Kidney (tissue), 14 donors: ENCODE measurements around the gene EFHC2. TPM values are rescaled to one million over a fixed set of nuclear protein-coding genes. Genes with fewer than 3 reads are reported as not detected.

ENCODE experiments used
- DNase-seq, 5 donors: peaks; one replicate each; pipeline ENCODE4 v3.0.0-alpha.2; 2013 to 2020
- FAIRE-seq: peaks from 2 replicates; lab custom pipeline; 2012; peaks lifted over from hg19 to GRCh38; lab: Jason Lieb, UNC
- H3K27ac ChIP-seq, 2 donors: one replicate each; pipeline ENCODE4 v1.7.0; 2013; ENCODE audit warnings: low read depth in 2 of 2, low read length in 2 of 2, inconsistent platforms in 1 of 2
- H3K27me3 ChIP-seq: one replicate; pipeline ENCODE4 v1.7.1; 2013; ENCODE audit warnings: low read length, inconsistent platforms; ENCODE audit not compliant: control insufficient read depth, insufficient read depth
- H3K36me3 ChIP-seq, 3 donors: one replicate each; pipeline versions ENCODE4 v1.7.0 to v1.7.1; 2013; ENCODE audit warnings: low read length in 3 of 3, control low read depth in 1 of 3, inconsistent platforms in 1 of 3; ENCODE audit not compliant: insufficient read depth in 3 of 3, control insufficient read depth in 2 of 3
- H3K4me1 ChIP-seq, 3 donors: one replicate each; pipeline versions ENCODE4 v1.7.0 to v1.7.1; 2013; ENCODE audit warnings: low read length in 3 of 3, inconsistent platforms in 1 of 3, low read depth in 1 of 3; ENCODE audit not compliant: control insufficient read depth in 2 of 3, insufficient read depth in 2 of 3
- H3K4me3 ChIP-seq, 3 donors: one replicate each; pipeline versions ENCODE4 v1.7.0 to v1.8.1; 2013; ENCODE audit warnings: low read length in 3 of 3, control low read depth in 1 of 3, inconsistent platforms in 1 of 3
- H3K9ac ChIP-seq, 3 donors: one replicate each; pipeline versions ENCODE4 v1.7.0 to v1.7.1; 2013; ENCODE audit warnings: low read length in 3 of 3, control low read depth in 1 of 3, inconsistent platforms in 1 of 3
- H3K9me3 ChIP-seq, 3 donors: one replicate each; pipeline versions ENCODE4 v1.7.0 to v1.7.1; 2013; ENCODE audit warnings: low read length in 3 of 3, control low read depth in 1 of 3, inconsistent platforms in 1 of 3; ENCODE audit not compliant: control insufficient read depth in 2 of 3, insufficient read depth in 1 of 3
- CTCF ChIP-seq: IDR thresholded peaks from 3 replicates; pipeline ENCODE4 v1.5.1; 2012; ENCODE audit warnings: mild to moderate bottlenecking, moderate library complexity, borderline replicate concordance; ENCODE audit not compliant: insufficient read depth; ENCODE audit errors: extremely low read depth
- intact Hi-C: fragments of 100-400 bp; cut with DNase I; formaldehyde crosslinking; loops from one replicate; pipeline ENCODE4 v1.11.1; 2022
- polyA plus RNA-seq: library from polyadenylated mRNA; stranded (reverse); fragments of 350-450 nt; fragmentation: Illumina TruSeq; extraction: RNeasy Lipid Tissue Mini Kit (QIAGEN cat#74804); gene quantifications from one replicate; pipeline ENCODE4 v1.2.3, GENCODE V29; 2014; ENCODE audit warnings: low read depth, low replicate concordance; ENCODE audit not compliant: insufficient read depth
- total RNA-seq: library from RNA; stranded (reverse); fragmentation: NEBNext Ultra II Directional; extraction: Animal tissue kit (Norgen Biotek cat#: 25700); gene quantifications from one replicate; pipeline ENCODE4 v1.2.1, GENCODE V29; 2021
- donor health status: control.
- donor health status: control.
- donor health status: control.
- donor health status: control.
- donor health status: control.
- donor health status: DM: yes; HTN: yes; CAD: no.
- donor health status: Normal renal cell carcinoma (clear cell type).

The EFHC2 gene
- total and polyA plus RNA-seq, 2 donors from 2014 or later = 1.6 to 6.4 TPM

- peaks cover 3% of the 10 kb centered on the region for H3K27me3 ChIP-seq
- H3K9ac ChIP-seq = no peak overlapping the region
- intact Hi-C loops = no loop called here
- DNase-seq = no peak
- no peaks in the 10 kb centered on the region for H3K36me3 ChIP-seq
- FAIRE-seq = no peak
- H3K4me3 ChIP-seq = no peak overlapping the region
- TF ChIP-seq CTCF = no peak
- H3K9me3 ChIP-seq = no peaks in the 10 kb centered on the region
- no peak overlapping the region for H3K27ac ChIP-seq
- no peaks in the 10 kb centered on the region for H3K4me1 ChIP-seq
Observed at GRCh38 chrX:44267116-44267515, 76.4 kb downstream of the EFHC2 start.

GRCh38 chrX:44265559-44265958 lies 77.9 kb downstream of the EFHC2 start:
- Histone ChIP-seq H3K36me3 (no peaks in the 10 kb centered on the region), H3K4me1 (no peaks in the 10 kb centered on the region), H3K4me3 (no peak overlapping the region), H3K9me3 (no peaks in the 10 kb centered on the region), H3K27ac (no peak overlapping the region), H3K9ac (no peak overlapping the region), H3K27me3 (no peaks in the 10 kb centered on the region)
- intact Hi-C loops = no loop called here
- FAIRE-seq = no peak
- TF ChIP-seq CTCF = no peak
- no peak for DNase-seq

GRCh38 chrX:44264936-44265335 lies 78.5 kb downstream of the EFHC2 start:
- Histone ChIP-seq H3K9ac (no peak overlapping the region), H3K27ac (no peak overlapping the region), H3K9me3 (no peaks in the 10 kb centered on the region), H3K36me3 (no peaks in the 10 kb centered on the region), H3K27me3 (no peaks in the 10 kb centered on the region), H3K4me1 (no peaks in the 10 kb centered on the region), H3K4me3 (no peak overlapping the region)
- DNase-seq = no peak
- FAIRE-seq = no peak
- intact Hi-C loops = no loop called here
- no peak for TF ChIP-seq CTCF

GRCh38 chrX:44261286-44261685 lies 82.2 kb downstream of the EFHC2 start:
- no peak for TF ChIP-seq CTCF
- no peak for DNase-seq
- Histone ChIP-seq H3K4me1 (no peaks in the 10 kb centered on the region), H3K9ac (no peak overlapping the region), H3K4me3 (no peak overlapping the region), H3K27ac (no peak overlapping the region), H3K27me3 (no peaks in the 10 kb centered on the region), H3K36me3 (no peaks in the 10 kb centered on the region), H3K9me3 (no peaks in the 10 kb centered on the region)
- FAIRE-seq = no peak
- intact Hi-C loops = no loop called here
